Endothelial cell of umbilical vein (primary cell): ENCODE data around the gene IL3.

Source experiments
- CTCF ChIP-seq, 2 donors: IDR thresholded peaks; 1 replicate in 1 of 2; 2 replicates in 1 of 2; pipeline ENCODE4 v1.5.1; 2011; ENCODE audit warnings: low read length in 2 of 2, mild to moderate bottlenecking in 2 of 2, moderate library complexity in 2 of 2, control low read depth in 1 of 2, inconsistent platforms in 1 of 2, low read depth in 1 of 2; ENCODE audit not compliant: insufficient read depth in 1 of 2; ENCODE audit errors: extremely low read depth in 1 of 2
- EZH2 ChIP-seq: IDR thresholded peaks from 2 replicates; pipeline ENCODE4 v1.6.1; 2012; ENCODE audit warnings: borderline replicate concordance, low read depth, mild to moderate bottlenecking, moderate library complexity, low read length, inconsistent platforms; ENCODE audit not compliant: severe bottlenecking
- GATA2 ChIP-seq: IDR thresholded peaks from 2 replicates; pipeline ENCODE4 v1.7.0; 2011; ENCODE audit warnings: low read depth, mild to moderate bottlenecking, moderate library complexity, mixed read lengths, low read length; ENCODE audit not compliant: insufficient read length, insufficient read depth

DNA sequence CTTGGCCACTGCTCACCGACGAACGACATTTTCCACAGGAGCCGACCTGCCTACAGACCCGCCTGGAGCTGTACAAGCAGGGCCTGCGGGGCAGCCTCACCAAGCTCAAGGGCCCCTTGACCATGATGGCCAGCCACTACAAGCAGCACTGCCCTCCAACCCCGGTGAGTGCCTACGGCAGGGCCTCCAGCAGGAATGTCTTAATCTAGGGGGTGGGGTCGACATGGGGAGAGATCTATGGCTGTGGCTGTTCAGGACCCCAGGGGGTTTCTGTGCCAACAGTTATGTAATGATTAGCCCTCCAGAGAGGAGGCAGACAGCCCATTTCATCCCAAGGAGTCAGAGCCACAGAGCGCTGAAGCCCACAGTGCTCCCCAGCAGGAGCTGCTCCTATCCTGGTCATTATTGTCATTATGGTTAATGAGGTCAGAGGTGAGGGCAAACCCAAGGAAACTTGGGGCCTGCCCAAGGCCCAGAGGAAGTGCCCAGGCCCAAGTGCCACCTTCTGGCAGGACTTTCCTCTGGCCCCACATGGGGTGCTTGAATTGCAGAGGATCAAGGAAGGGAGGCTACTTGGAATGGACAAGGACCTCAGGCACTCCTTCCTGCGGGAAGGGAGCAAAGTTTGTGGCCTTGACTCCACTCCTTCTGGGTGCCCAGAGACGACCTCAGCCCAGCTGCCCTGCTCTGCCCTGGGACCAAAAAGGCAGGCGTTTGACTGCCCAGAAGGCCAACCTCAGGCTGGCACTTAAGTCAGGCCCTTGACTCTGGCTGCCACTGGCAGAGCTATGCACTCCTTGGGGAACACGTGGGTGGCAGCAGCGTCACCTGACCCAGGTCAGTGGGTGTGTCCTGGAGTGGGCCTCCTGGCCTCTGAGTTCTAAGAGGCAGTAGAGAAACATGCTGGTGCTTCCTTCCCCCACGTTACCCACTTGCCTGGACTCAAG is 14.6 kb downstream of the IL3 start:
- TF ChIP-seq GATA2, result no peak
- TF ChIP-seq CTCF (IDR thresholded peaks at IDR 0.05; ENCODE audit: extremely low read depth in 1 of 2, insufficient read depth in 1 of 2, low read depth in 1 of 2, low read length in 2 of 2), result no peak
- TF ChIP-seq EZH2, result no peak
